Measurements from ENCODE around the gene NMNAT1. TPM values are rescaled to one million over a fixed set of nuclear protein-coding genes. Genes with fewer than 3 reads are reported as not detected.
A peak's percentile ranks its signal among the peaks of the same experiment; 100 is the strongest.

Gene NMNAT1
- total and polyA plus RNA-seq, 7 donors, result 5.1 to 14.6 (median 9.7) TPM

DNA sequence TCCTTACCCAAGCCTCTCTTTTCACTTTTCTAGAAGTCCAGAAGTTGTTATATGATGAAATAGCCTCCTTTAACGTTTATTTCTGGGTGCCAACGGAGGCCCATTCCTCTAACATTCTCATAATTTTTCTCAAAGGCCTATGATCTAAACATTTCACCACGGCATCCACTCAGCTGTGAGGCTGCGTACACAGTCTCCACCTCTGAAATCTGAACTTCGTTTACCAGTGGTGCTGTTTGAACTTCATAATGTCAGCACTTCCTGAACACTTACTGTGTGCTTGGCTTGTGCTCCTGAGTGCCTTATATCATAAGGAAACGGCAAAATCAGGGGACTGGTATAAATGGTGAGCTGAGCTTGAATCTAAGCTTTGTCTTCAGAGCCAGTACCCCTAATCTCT lies 41.7 kb downstream of the NMNAT1 start:
- TF ChIP-seq POLR2AphosphoS5 (IDR thresholded peaks at IDR 0.05), result no peak
- no peaks in the 10 kb centered on the region for H3K27me3 ChIP-seq
- H3K9me3 ChIP-seq, result no peaks in the 10 kb centered on the region
- 49 to 53% methylated on average over 6 of the region's 6 CpGs for WGBS, 2 donors
- no peak for DNase-seq
- H3K36me3 ChIP-seq, result peaks cover 5 to 32% (median 15%) of the 10 kb centered on the region in 4 donors
- H3K4me1 ChIP-seq, result no peaks in the 10 kb centered on the region
- no peak overlapping the region for H3K4me3 ChIP-seq
- intact Hi-C loops (cut with DNase I), result no loop called here
- H3K27ac ChIP-seq, result peak overlapping the region in 1 of 4 donors; percentile 66

DNA sequence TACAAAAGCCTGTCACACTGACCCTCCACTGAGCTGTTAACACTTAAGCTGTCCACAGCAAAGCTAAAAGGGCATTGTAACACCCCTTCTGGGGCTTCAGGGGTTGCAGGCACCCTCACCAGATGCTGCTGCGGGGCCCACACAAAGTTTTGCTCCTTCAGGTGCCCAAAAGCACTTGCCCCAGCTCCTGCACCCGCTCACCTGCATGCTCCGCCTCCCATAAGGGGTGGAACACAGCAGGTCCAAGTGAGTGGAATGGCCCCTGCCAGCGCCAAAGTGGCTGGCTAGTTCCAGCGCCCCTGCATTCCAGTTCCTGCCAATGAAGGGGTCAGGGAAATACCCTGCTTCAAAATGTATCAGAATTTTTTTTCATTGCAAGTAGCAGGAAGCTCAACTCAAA lies 46.5 kb downstream of the NMNAT1 start:
- WGBS, 2 donors, result 91 to 94% methylated on average over 5 of the region's 5 CpGs
- intact Hi-C loops (cut with DNase I), result no loop called here
- Histone ChIP-seq H3K4me1 (no peaks in the 10 kb centered on the region), H3K27me3 (no peaks in the 10 kb centered on the region), H3K27ac (no peak overlapping the region), H3K9me3 (no peaks in the 10 kb centered on the region), H3K36me3 (no peaks in the 10 kb centered on the region), H3K4me3 (no peak overlapping the region)
- TF ChIP-seq EP300 (IDR thresholded peaks at IDR 0.05) (no peak), POLR2AphosphoS5 (IDR thresholded peaks at IDR 0.05) (no peak), POLR2A (IDR thresholded peaks at IDR 0.05) (no peak)
- TF ChIP-seq, protein P1, sequence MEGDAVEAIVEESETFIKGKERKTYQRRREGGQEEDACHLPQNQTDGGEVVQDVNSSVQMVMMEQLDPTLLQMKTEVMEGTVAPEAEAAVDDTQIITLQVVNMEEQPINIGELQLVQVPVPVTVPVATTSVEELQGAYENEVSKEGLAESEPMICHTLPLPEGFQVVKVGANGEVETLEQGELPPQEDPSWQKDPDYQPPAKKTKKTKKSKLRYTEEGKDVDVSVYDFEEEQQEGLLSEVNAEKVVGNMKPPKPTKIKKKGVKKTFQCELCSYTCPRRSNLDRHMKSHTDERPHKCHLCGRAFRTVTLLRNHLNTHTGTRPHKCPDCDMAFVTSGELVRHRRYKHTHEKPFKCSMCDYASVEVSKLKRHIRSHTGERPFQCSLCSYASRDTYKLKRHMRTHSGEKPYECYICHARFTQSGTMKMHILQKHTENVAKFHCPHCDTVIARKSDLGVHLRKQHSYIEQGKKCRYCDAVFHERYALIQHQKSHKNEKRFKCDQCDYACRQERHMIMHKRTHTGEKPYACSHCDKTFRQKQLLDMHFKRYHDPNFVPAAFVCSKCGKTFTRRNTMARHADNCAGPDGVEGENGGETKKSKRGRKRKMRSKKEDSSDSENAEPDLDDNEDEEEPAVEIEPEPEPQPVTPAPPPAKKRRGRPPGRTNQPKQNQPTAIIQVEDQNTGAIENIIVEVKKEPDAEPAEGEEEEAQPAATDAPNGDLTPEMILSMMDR (IDR thresholded peaks at IDR 0.05), result no peak
- DNase-seq, result no peak

DNA sequence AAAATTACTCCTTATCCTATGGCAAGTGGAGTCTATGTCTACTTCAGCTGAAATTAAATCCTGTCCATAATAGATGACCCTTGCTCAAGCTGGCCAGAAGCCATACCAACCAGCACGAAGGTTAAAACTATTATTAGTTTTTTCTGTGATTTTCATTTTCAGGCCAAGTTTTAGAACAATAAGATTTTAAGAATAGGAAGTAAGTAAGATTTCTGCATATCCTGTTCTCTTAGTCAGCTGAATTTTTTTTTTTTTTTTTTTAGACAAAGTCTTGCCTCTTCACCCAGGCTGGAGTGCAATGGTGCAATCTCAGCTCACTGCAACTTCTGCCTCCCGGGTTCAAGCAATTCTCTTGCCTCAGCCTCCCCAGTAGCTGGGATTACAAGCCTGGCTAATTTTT lies 47.7 kb downstream of the NMNAT1 start:
- intact Hi-C loops (cut with DNase I), result no loop called here
- TF ChIP-seq POLR2A (IDR thresholded peaks at IDR 0.05), result no peak
- TF ChIP-seq EP300 (IDR thresholded peaks at IDR 0.05), result no peak
- Histone ChIP-seq H3K4me3 (no peak overlapping the region), H3K27ac (peak overlapping the region in 2 of 4 donors; percentile 32 to 54), H3K27me3 (no peaks in the 10 kb centered on the region), H3K36me3 (no peaks in the 10 kb centered on the region), H3K9me3 (no peaks in the 10 kb centered on the region), H3K4me1 (no peaks in the 10 kb centered on the region)
- 42 to 59% methylated on average over 2 of the region's 2 CpGs for WGBS, 2 donors
- DNase-seq, result no peak

DNA sequence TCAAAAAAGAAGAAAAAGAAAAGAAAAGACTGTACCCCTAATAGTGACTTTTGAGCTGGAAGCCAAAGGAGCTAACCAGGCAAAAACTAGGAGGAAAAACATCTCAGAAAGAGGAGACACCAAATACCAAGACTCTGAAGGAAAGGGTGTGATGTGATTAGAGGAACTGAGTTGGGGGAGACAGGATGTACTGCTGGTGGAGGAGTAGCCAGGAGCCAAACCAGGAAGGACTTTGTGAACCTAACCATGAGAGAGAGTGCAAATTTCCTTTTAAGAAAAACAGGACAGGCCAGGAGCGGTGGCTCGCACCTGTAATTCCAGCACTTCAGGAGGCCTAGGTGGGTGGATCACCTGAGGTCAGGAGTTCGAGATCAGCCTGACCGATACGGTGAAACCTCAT lies 49.6 kb downstream of the NMNAT1 start:
- Histone ChIP-seq H3K27me3 (peaks cover 10 to 17% (median 12%) of the 10 kb centered on the region in 3 donors), H3K27ac (peak overlapping the region in 1 of 4 donors; percentile 57), H3K4me3 (no peak overlapping the region), H3K4me1 (peaks cover 0 to 14% (median 12%) of the 10 kb centered on the region in 4 donors), H3K9me3 (no peaks in the 10 kb centered on the region), H3K36me3 (no peaks in the 10 kb centered on the region)
- DNase-seq, result no peak
- intact Hi-C loops (cut with DNase I), result no loop called here
- TF ChIP-seq EP300 (IDR thresholded peaks at IDR 0.05), result no peak
- no peak for TF ChIP-seq POLR2AphosphoS5 (IDR thresholded peaks at IDR 0.05)
- TF ChIP-seq, protein P1 (IDR thresholded peaks at IDR 0.05), result no peak
- TF ChIP-seq POLR2A (IDR thresholded peaks at IDR 0.05), result no peak
- 88% methylated on average over 5 of the region's 5 CpGs for WGBS, 2 donors

DNA sequence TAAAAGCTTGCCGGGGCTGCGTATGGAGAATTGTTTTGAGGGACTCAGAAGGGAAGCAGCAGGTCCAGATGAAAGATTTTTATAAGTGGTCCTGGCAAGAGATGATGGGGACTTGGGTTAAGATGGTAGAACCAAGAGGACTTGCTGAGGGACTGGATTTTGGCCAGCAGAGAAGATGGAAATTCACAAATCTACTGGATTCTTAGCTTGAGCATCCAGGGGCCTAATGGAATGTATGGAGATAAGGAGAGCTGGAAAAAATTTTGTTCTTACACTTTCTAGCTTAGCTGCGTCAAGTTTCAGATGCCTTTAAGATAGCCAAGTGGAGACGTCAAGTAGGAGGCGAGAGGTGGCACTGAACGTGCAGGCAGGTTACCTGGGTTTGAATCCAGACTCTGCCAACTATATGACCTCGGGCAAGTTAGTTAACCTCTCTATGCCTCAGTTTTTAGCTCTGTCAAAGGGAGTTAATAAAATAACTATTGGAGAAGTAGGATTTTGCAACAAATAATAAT lies 50.3 kb downstream of the NMNAT1 start:
- peak overlapping the region in 1 of 4 donors; percentile 57 for H3K27ac ChIP-seq
- 88 to 91% methylated on average over 7 of the region's 7 CpGs for WGBS, 2 donors
- no peak for DNase-seq
- H3K4me3 ChIP-seq, result no peak overlapping the region
- intact Hi-C loops (cut with DNase I), result no loop called here
- peaks cover 0 to 16% (median 16%) of the 10 kb centered on the region in 4 donors for H3K4me1 ChIP-seq
- H3K36me3 ChIP-seq, result no peaks in the 10 kb centered on the region
- peaks cover 12 to 24% (median 19%) of the 10 kb centered on the region in 3 donors for H3K27me3 ChIP-seq
- TF ChIP-seq POLR2AphosphoS5 (IDR thresholded peaks at IDR 0.05), result no peak
- TF ChIP-seq POLR2A (IDR thresholded peaks at IDR 0.05), result no peak
- TF ChIP-seq EP300 (IDR thresholded peaks at IDR 0.05), result no peak
- TF ChIP-seq, protein P1 (IDR thresholded peaks at IDR 0.05), result no peak
- H3K9me3 ChIP-seq, result no peaks in the 10 kb centered on the region
